HG03095 (cell line): ENCODE results near the gene NACC2.

Experiments used
- ATAC-seq: cut with Tn5 transposase; IDR thresholded peaks from one replicate; pipeline ENCODE4 v1.9.1; 2021; ENCODE audit warnings: moderate library complexity; ENCODE audit not compliant: unreplicated experiment

NACC2 gene

GRCh38 chr9:136015656-136016571 is 79.2 kb downstream of the NACC2 start:
- ATAC-seq, result no peak

GRCh38 chr9:136014924-136015633 is 80.0 kb downstream of the NACC2 start:
- ATAC-seq, result no peak

GRCh38 chr9:136014147-136014923 is 80.8 kb downstream of the NACC2 start:
- ATAC-seq, result no peak

- no peak for ATAC-seq
Observed at GRCh38 chr9:136013524-136014034, 81.5 kb downstream of the NACC2 start.

GRCh38 chr9:136013116-136013515 is 82.0 kb downstream of the NACC2 start:
- ATAC-seq, result no peak

- no peak for ATAC-seq
Observed at GRCh38 chr9:136012651-136013050, 82.4 kb downstream of the NACC2 start.

GRCh38 chr9:136011703-136012496 is 83.2 kb downstream of the NACC2 start:
- ATAC-seq, result no peak

- no peak for ATAC-seq
Observed at GRCh38 chr9:136011376-136011702, 83.8 kb downstream of the NACC2 start.

- ATAC-seq, result no peak
Observed at GRCh38 chr9:136010615-136011361, 84.3 kb downstream of the NACC2 start.

GRCh38 chr9:136010176-136010575 is 84.9 kb downstream of the NACC2 start:
- no peak for ATAC-seq

- no peak for ATAC-seq
Observed at GRCh38 chr9:136009516-136009915, 85.6 kb downstream of the NACC2 start.

- no peak for ATAC-seq
Observed at GRCh38 chr9:136008693-136008997, 86.4 kb downstream of the NACC2 start.

- ATAC-seq, result no peak
Observed at GRCh38 chr9:136007934-136008692, 87.0 kb downstream of the NACC2 start.

GRCh38 chr9:136007276-136007933 is 87.7 kb downstream of the NACC2 start:
- no peak for ATAC-seq

- no peak for ATAC-seq
Observed at GRCh38 chr9:136006169-136006568, 88.9 kb downstream of the NACC2 start.

- no peak for ATAC-seq
Observed at GRCh38 chr9:136004712-136005111, 90.4 kb downstream of the NACC2 start.

GRCh38 chr9:136004219-136004618 is 90.9 kb downstream of the NACC2 start:
- ATAC-seq, result no peak

GRCh38 chr9:136003411-136004218 is 91.5 kb downstream of the NACC2 start:
- no peak for ATAC-seq
